HCT116 (cell line): Measurements from ENCODE around the gene KLHDC7A. TPM values are rescaled to one million over a fixed set of nuclear protein-coding genes. Genes with fewer than 3 reads are reported as not detected.

Source experiments
- ATAC-seq: fragments of 200-7000 bp; cut with Tn5 transposase; 2 replicates; pipeline ENCODE4 v1.9.1; 2020; ENCODE audit warnings: mild to moderate bottlenecking, moderate library complexity
- BruUV-seq: library from RNA; stranded (reverse); fragments of 400-500 nt; replicated peaks from 2 replicates; lab custom pipeline; 2021; lab: Mats Ljungman, UMichigan
- CTCF ChIA-PET: fragments of 300-600 bp; sonication (Branson Sonifier 250); formaldehyde crosslinking; loops from one replicate; lab custom pipeline; 2021; ENCODE audit warnings: antibody characterized with exemption; lab: Charles Lee
- POLR2A ChIA-PET: fragments of 300-600, 350-600 bp; sonication (Branson Sonifier 250); formaldehyde crosslinking; loops from one replicate; lab custom pipeline; 2021; ENCODE audit warnings: antibody characterized with exemption; lab: Charles Lee
- RAD21 ChIA-PET, 2 experiments: fragments of 300-600 bp; sonication (Branson Sonifier 250); formaldehyde crosslinking; loops; one replicate each; lab custom pipeline; 2023; ENCODE audit warnings: low total read pairs in 2 of 2; ENCODE audit not compliant: uncharacterized antibody in 2 of 2, unreplicated experiment in 2 of 2, low non-redundant PET in 1 of 2; lab: Charles Lee
- DNase-seq: peaks from one replicate; pipeline ENCODE4 v3.0.0-alpha.2; 2010; ENCODE audit warnings: low read depth, low spot score
- H2AFZ ChIP-seq: fragments of 200-600 bp; shearing (Covaris generic), sonication (generic); 2 replicates; pipeline ENCODE4 v1.6.1; 2017; ENCODE audit warnings: low read depth, mixed run types, mixed read lengths, antibody characterized with exemption, low read length; ENCODE audit not compliant: poor library complexity, severe bottlenecking
- H3K27ac ChIP-seq: 2 replicates; pipeline ENCODE4 v1.5.1; 2012; ENCODE audit warnings: low read depth, low read length
- H3K27me3 ChIP-seq: fragments of 200-600 bp; sonication (generic); 2 replicates; pipeline ENCODE4 v1.6.1; 2016; ENCODE audit warnings: mixed run types, low read length, mixed read lengths; ENCODE audit not compliant: insufficient read depth
- H3K36me3 ChIP-seq, 2 experiments: fragments of 200-500 bp in 1 of 2; fragments of 200-600 bp in 1 of 2; sonication (Bioruptor generic) in 1 of 2; sonication (generic) in 1 of 2; 2 replicates each; pipeline versions ENCODE4 v1.5.1 to v1.6.1; 2014 to 2016; ENCODE audit warnings: low read length in 2 of 2, inconsistent platforms in 1 of 2, mixed read lengths in 1 of 2, mixed run types in 1 of 2; ENCODE audit not compliant: insufficient read depth in 2 of 2, control insufficient read depth in 1 of 2
- H3K4me1 ChIP-seq, 2 experiments: fragments of 200-600 bp in 1 of 2; sonication (generic) in 1 of 2; 2 replicates each; pipeline versions ENCODE4 v1.5.1 to v1.6.1; 2012 to 2017; ENCODE audit warnings: low read length in 2 of 2, inconsistent platforms in 1 of 2, mild to moderate bottlenecking in 1 of 2, mixed read lengths in 1 of 2, mixed run types in 1 of 2, moderate library complexity in 1 of 2; ENCODE audit not compliant: insufficient read depth in 2 of 2, control insufficient read depth in 1 of 2
- H3K4me2 ChIP-seq: fragments of 200-600 bp; sonication (generic); 2 replicates; pipeline ENCODE4 v1.6.1; 2017; ENCODE audit warnings: mixed run types, low read length, mixed read lengths
- H3K4me3 ChIP-seq, 2 experiments: fragments of 200-600 bp in 1 of 2; sonication (generic) in 1 of 2; replicated peaks in 1 of 2; 2 replicates each; pipeline ENCODE4 v1.5.1; 2011 to 2016; ENCODE audit warnings: low read length in 2 of 2, control low read depth in 1 of 2, low read depth in 1 of 2, mild to moderate bottlenecking in 1 of 2, mixed read lengths in 1 of 2, mixed run types in 1 of 2
- H3K79me2 ChIP-seq: fragments of 200-600 bp; sonication (generic); 2 replicates; pipeline ENCODE4 v1.6.1; 2017; ENCODE audit warnings: mild to moderate bottlenecking, mixed run types, low read length, moderate library complexity, mixed read lengths; ENCODE audit not compliant: insufficient read depth
- H3K9ac ChIP-seq: fragments of 200-600 bp; sonication (generic); 2 replicates; pipeline ENCODE4 v1.6.1; 2016; ENCODE audit warnings: low read length, mixed read lengths
- H3K9me2 ChIP-seq: fragments of 200-600 bp; sonication (generic), shearing (Covaris generic); 2 replicates; pipeline ENCODE4 v1.6.1; 2017; ENCODE audit warnings: mixed run types, mild to moderate bottlenecking, moderate library complexity; ENCODE audit not compliant: insufficient read depth
- H3K9me3 ChIP-seq, 2 experiments: fragments of 200-500 bp in 1 of 2; fragments of 200-600 bp in 1 of 2; sonication (Bioruptor generic) in 1 of 2; sonication (generic) in 1 of 2; 2 replicates each; pipeline ENCODE4 v1.6.1; 2014 to 2017; ENCODE audit warnings: low read length in 2 of 2, mixed read lengths in 2 of 2, inconsistent platforms in 1 of 2, low read depth in 1 of 2, mild to moderate bottlenecking in 1 of 2, mixed run types in 1 of 2, moderate library complexity in 1 of 2; ENCODE audit not compliant: control insufficient read depth in 1 of 2, insufficient read depth in 1 of 2
- H4K20me1 ChIP-seq: fragments of 200-600 bp; sonication (generic), shearing (Covaris generic); 2 replicates; pipeline ENCODE4 v1.6.1; 2017; ENCODE audit warnings: mixed run types, mild to moderate bottlenecking, moderate library complexity; ENCODE audit not compliant: insufficient read depth
- CBX3 ChIP-seq: IDR thresholded peaks from 2 replicates; pipeline ENCODE4 v1.6.1; 2012; ENCODE audit warnings: low read depth
- CEBPB ChIP-seq: IDR thresholded peaks from 2 replicates; pipeline ENCODE4 v1.6.1; 2012; ENCODE audit warnings: low read depth
- EZH2phosphoT487 ChIP-seq: fragments of 200-600 bp; IDR thresholded peaks from 2 replicates; pipeline ENCODE4 v1.6.1; 2018; ENCODE audit warnings: antibody characterized with exemption, borderline replicate concordance
- FOSL1 ChIP-seq: IDR thresholded peaks from 2 replicates; pipeline ENCODE4 v1.6.1; 2012; ENCODE audit warnings: low read depth
- JUND ChIP-seq: IDR thresholded peaks from 2 replicates; pipeline ENCODE4 v1.6.1; 2012
- POLR2A ChIP-seq: IDR thresholded peaks from 2 replicates; pipeline ENCODE4 v1.7.0; 2011; ENCODE audit warnings: borderline replicate concordance; ENCODE audit not compliant: insufficient read depth, insufficient read length; ENCODE audit errors: extremely low read depth
- RAD21 ChIP-seq: IDR thresholded peaks from 2 replicates; pipeline ENCODE4 v1.6.1; 2012; ENCODE audit warnings: low read depth, mild to moderate bottlenecking
- SIN3A ChIP-seq: IDR thresholded peaks from 2 replicates; pipeline ENCODE4 v1.6.1; 2012; ENCODE audit warnings: low read depth
- SP1 ChIP-seq: IDR thresholded peaks from 2 replicates; pipeline ENCODE4 v1.6.1; 2012; ENCODE audit warnings: low read depth
- SRF ChIP-seq: IDR thresholded peaks from 2 replicates; pipeline ENCODE4 v1.6.1; 2012; ENCODE audit warnings: low read depth
- TCF7L2 ChIP-seq: IDR thresholded peaks from 2 replicates; pipeline ENCODE4 v1.7.0; 2011; ENCODE audit warnings: borderline replicate concordance, inconsistent platforms; ENCODE audit not compliant: insufficient read depth, insufficient read length; ENCODE audit errors: extremely low read depth
- YY1 ChIP-seq: IDR thresholded peaks from 2 replicates; pipeline ENCODE4 v1.6.1; 2011; ENCODE audit warnings: low read length, low read depth, moderate library complexity, mild to moderate bottlenecking; ENCODE audit not compliant: insufficient replicate concordance; ENCODE audit errors: extremely low read depth
- ZFX ChIP-seq: fragments of 450-650 bp; IDR thresholded peaks from 2 replicates; pipeline ENCODE4 v1.6.1; 2017
- ZNF274 ChIP-seq: fragments of 200-500 bp; sonication (Bioruptor generic); IDR thresholded peaks from 2 replicates; pipeline ENCODE4 v1.6.1; 2014; ENCODE audit warnings: mild to moderate bottlenecking, low read depth, low read length, inconsistent platforms
- intact Hi-C: fragments of 100-400 bp; cut with micrococcal nuclease; formaldehyde crosslinking; loops from 2 replicates; pipeline ENCODE4 v1.10.0; 2022
- total RNA-seq: library from RNA; stranded (reverse); gene quantifications from one replicate; pipeline ENCODE4 v1.2.1, GENCODE V29; 2021; ENCODE audit not compliant: unreplicated experiment
- TF ChIP-seq, protein P1 (sequence below): IDR thresholded peaks from 2 replicates; pipeline ENCODE4 v1.6.1; 2012
- TF ChIP-seq, protein P2 (sequence below): IDR thresholded peaks from 2 replicates; pipeline ENCODE4 v1.6.1; 2011; ENCODE audit warnings: mild to moderate bottlenecking, low read length, moderate library complexity; ENCODE audit not compliant: insufficient replicate concordance; ENCODE audit errors: extremely low read depth
- TF ChIP-seq, protein P3 (sequence below), 3 experiments: fragments of 200-600 bp in 1 of 3; sonication (generic) in 1 of 3; IDR thresholded peaks in 2 of 3; conservative IDR thresholded peaks in 1 of 3; 2 replicates each; pipeline ENCODE4 v1.5.1; 2012 to 2017; ENCODE audit warnings: low read depth in 2 of 3, low read length in 2 of 3, antibody characterized with exemption in 1 of 3, borderline replicate concordance in 1 of 3, control low read depth in 1 of 3, mild to moderate bottlenecking in 1 of 3, mixed read lengths in 1 of 3, mixed run types in 1 of 3, moderate library complexity in 1 of 3; ENCODE audit not compliant: insufficient read depth in 1 of 3

KLHDC7A gene
- total RNA-seq, 1 experiment from 2014 or later, result 0.30 TPM

DNA sequence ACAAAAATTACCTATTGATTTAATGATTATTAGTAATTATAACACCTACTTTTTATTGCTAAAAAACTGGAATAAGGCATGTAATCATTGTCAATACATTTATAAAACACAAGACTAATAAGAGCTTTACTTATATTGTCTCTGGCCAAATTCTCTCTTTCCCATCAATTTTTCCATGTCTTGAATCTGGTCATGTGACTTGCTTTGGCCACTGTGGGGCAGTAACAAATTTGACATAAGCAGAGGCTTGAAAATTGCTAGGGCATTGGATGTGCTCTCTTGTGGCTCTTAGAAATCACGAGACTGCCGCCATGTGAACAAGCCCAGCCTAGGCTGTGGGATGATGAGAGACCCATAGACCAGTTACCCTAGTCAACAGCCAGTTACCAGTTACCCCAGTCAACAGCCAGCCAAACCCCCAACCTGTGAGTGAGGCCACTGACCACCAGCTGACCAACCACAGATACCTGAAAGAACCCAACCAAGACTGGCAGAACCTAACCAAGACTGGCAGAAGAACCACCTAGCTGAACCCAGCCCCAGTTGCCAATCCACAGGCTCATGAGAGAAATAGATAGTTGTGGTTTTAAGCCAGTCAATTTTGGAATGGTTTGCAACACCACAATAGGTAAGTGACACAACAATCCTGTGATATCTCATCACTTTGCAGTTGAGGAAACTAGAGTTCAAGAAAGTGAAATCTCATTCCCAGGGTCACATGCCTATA is 8.8 kb downstream of the KLHDC7A start:
- H3K36me3 ChIP-seq, result no peaks in the 10 kb centered on the region
- peaks cover 37% of the 10 kb centered on the region for H3K27me3 ChIP-seq
- H3K9me3 ChIP-seq, result no peaks in the 10 kb centered on the region
- no peaks in the 10 kb centered on the region for H4K20me1 ChIP-seq
- POLR2A ChIA-PET, result no interaction called here
- H3K9me2 ChIP-seq, result no peaks in the 10 kb centered on the region
- RAD21 ChIA-PET, result no interaction called here
- H3K27ac ChIP-seq, result no peak overlapping the region
- ATAC-seq (no peak), DNase-seq (no peak)
- CTCF ChIA-PET, result no interaction called here
- no peak overlapping the region for H3K4me2 ChIP-seq
- H2AFZ ChIP-seq, result no peak overlapping the region
- H3K79me2 ChIP-seq, result no peaks in the 10 kb centered on the region
- intact Hi-C loops, result no loop called here
- no peak overlapping the region for H3K9ac ChIP-seq
- no TSS peak for BruUV-seq
- H3K4me3 ChIP-seq, result no peak overlapping the region
- no peaks in the 10 kb centered on the region for H3K4me1 ChIP-seq
- TF ChIP-seq SIN3A (no peak), RAD21 (no peak), POLR2A (no peak), FOSL1 (no peak), CEBPB (no peak), SP1 (no peak), ZNF274 (no peak)
- TF ChIP-seq, protein P1, sequence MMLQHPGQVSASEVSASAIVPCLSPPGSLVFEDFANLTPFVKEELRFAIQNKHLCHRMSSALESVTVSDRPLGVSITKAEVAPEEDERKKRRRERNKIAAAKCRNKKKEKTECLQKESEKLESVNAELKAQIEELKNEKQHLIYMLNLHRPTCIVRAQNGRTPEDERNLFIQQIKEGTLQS, result no peak
- TF ChIP-seq, all 23 proteins: peak for 0

DNA sequence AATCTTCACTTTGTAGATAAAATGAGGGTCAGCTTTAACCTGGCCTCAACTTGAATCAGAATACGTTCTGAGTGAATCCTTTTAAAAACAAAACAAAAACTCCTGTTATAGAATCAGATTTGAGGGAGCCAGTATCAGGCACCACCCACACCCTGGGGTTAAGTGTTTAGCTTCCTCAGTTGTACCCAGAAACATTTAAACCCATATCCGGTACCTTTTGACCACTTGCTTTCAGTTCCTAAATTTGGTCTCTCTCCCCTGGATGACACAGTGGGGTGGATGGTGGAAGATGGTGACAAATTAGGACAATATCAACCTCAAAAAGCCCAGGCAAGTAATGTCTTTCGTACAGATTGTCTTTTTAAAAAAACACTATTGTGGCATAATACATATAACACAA is 10.4 kb downstream of the KLHDC7A start:
- H2AFZ ChIP-seq, result no peak overlapping the region
- RAD21 ChIA-PET, result no interaction called here
- CTCF ChIA-PET, result no interaction called here
- TF ChIP-seq SP1 (no peak), FOSL1 (no peak), TCF7L2 (no peak), POLR2A (no peak), SIN3A (no peak), JUND (no peak), EZH2phosphoT487 (no peak), ZNF274 (no peak), YY1 (no peak), RAD21 (no peak), CBX3 (no peak), ZFX (no peak), SRF (no peak)
- TF ChIP-seq, protein P2, sequence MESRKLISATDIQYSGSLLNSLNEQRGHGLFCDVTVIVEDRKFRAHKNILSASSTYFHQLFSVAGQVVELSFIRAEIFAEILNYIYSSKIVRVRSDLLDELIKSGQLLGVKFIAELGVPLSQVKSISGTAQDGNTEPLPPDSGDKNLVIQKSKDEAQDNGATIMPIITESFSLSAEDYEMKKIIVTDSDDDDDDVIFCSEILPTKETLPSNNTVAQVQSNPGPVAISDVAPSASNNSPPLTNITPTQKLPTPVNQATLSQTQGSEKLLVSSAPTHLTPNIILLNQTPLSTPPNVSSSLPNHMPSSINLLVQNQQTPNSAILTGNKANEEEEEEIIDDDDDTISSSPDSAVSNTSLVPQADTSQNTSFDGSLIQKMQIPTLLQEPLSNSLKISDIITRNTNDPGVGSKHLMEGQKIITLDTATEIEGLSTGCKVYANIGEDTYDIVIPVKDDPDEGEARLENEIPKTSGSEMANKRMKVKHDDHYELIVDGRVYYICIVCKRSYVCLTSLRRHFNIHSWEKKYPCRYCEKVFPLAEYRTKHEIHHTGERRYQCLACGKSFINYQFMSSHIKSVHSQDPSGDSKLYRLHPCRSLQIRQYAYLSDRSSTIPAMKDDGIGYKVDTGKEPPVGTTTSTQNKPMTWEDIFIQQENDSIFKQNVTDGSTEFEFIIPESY, result no peak
- TF ChIP-seq, protein P3, sequence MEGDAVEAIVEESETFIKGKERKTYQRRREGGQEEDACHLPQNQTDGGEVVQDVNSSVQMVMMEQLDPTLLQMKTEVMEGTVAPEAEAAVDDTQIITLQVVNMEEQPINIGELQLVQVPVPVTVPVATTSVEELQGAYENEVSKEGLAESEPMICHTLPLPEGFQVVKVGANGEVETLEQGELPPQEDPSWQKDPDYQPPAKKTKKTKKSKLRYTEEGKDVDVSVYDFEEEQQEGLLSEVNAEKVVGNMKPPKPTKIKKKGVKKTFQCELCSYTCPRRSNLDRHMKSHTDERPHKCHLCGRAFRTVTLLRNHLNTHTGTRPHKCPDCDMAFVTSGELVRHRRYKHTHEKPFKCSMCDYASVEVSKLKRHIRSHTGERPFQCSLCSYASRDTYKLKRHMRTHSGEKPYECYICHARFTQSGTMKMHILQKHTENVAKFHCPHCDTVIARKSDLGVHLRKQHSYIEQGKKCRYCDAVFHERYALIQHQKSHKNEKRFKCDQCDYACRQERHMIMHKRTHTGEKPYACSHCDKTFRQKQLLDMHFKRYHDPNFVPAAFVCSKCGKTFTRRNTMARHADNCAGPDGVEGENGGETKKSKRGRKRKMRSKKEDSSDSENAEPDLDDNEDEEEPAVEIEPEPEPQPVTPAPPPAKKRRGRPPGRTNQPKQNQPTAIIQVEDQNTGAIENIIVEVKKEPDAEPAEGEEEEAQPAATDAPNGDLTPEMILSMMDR (IDR thresholded peaks at IDR 0.05 in 2 of 3, conservative IDR thresholded peaks at IDR 0.05 in 1 of 3; ENCODE audit: borderline replicate concordance in 1 of 3, insufficient read depth in 1 of 3, low read depth in 2 of 3, low read length in 2 of 3), result no peak

More for the DNA sequence above, 10.4 kb downstream of the KLHDC7A start:
- H4K20me1 ChIP-seq, result no peaks in the 10 kb centered on the region
- H3K27me3 ChIP-seq, result peaks cover 39% of the 10 kb centered on the region
- no peak overlapping the region for H3K4me3 ChIP-seq
- POLR2A ChIA-PET, result no interaction called here
- intact Hi-C loops, result no loop called here
- no peak overlapping the region for H3K4me2 ChIP-seq
- ATAC-seq, result no peak
- BruUV-seq, result no TSS peak
- no peaks in the 10 kb centered on the region for H3K9me3 ChIP-seq
- H3K9ac ChIP-seq, result no peak overlapping the region
- H3K36me3 ChIP-seq, result no peaks in the 10 kb centered on the region
- DNase-seq, result no peak
- no peak overlapping the region for H3K27ac ChIP-seq
- no peaks in the 10 kb centered on the region for H3K79me2 ChIP-seq
- no peaks in the 10 kb centered on the region for H3K4me1 ChIP-seq
- H3K9me2 ChIP-seq, result no peaks in the 10 kb centered on the region
